ENCODE measurements around the gene SINHCAF.

Gene SINHCAF

DNA sequence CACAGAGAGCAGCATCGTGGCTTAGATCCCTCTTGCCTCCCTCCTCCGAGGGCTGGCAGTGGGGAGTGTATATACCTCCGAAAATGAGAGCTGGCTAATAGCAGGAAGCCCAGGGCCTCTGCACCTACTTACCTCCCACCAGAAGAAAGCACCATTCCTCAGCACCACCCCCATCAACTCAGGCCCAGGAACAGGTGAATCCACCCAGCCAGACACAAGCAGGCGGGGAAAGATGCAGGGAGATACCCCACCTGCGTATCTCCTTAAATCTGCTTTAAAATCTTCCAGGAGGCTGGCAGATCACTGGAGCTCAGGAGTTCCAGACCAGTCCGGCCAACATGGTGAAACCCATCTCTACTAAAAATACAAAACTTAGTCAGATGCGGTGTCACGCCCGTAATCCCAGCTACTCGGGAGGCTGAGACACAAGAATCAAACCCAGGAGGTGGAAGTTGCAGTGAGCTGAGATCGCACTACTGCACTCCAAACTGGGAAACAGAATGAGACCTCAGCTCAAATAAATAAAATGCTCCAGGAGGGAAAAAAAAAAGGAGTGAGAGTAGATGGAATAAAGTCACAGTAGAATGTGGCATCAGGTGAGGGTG lies 93.5 kb downstream of the SINHCAF start:
- Histone ChIP-seq H3K9me3 (ENCODE audit: severe bottlenecking) (peaks cover 8% of the 10 kb centered on the region), H3K4me3 (ENCODE audit: low read depth, low read length) (no peak overlapping the region), H3K36me3 (no peaks in the 10 kb centered on the region), H3K27ac (no peak overlapping the region), H3K27me3 (ENCODE audit: insufficient read depth, low read depth, severe bottlenecking) (no peaks in the 10 kb centered on the region)
- TF ChIP-seq, protein P1, sequence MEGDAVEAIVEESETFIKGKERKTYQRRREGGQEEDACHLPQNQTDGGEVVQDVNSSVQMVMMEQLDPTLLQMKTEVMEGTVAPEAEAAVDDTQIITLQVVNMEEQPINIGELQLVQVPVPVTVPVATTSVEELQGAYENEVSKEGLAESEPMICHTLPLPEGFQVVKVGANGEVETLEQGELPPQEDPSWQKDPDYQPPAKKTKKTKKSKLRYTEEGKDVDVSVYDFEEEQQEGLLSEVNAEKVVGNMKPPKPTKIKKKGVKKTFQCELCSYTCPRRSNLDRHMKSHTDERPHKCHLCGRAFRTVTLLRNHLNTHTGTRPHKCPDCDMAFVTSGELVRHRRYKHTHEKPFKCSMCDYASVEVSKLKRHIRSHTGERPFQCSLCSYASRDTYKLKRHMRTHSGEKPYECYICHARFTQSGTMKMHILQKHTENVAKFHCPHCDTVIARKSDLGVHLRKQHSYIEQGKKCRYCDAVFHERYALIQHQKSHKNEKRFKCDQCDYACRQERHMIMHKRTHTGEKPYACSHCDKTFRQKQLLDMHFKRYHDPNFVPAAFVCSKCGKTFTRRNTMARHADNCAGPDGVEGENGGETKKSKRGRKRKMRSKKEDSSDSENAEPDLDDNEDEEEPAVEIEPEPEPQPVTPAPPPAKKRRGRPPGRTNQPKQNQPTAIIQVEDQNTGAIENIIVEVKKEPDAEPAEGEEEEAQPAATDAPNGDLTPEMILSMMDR (IDR thresholded peaks at IDR 0.05; ENCODE audit: low read depth, low read length), result no peak
- no peak for DNase-seq

- peaks cover 8% of the 10 kb centered on the region for H3K9me3 ChIP-seq (ENCODE audit: severe bottlenecking)
- TF ChIP-seq, protein P1 (IDR thresholded peaks at IDR 0.05; ENCODE audit: low read depth, low read length), result no peak
- no peaks in the 10 kb centered on the region for H3K27me3 ChIP-seq (ENCODE audit: insufficient read depth, low read depth, severe bottlenecking)
- H3K36me3 ChIP-seq, result no peaks in the 10 kb centered on the region
- no peak for DNase-seq
- no peak overlapping the region for H3K27ac ChIP-seq
- H3K4me3 ChIP-seq (ENCODE audit: low read depth, low read length), result no peak overlapping the region
These were observed 94.2 kb downstream of the SINHCAF start for GRCh38 chr12:31231611-31232360.

Data from WERI-Rb-1 (cell line).